HG03558 (cell line): ENCODE data around the gene KLHL6.
"Not testable (repeated sequence)": the region's sequence is repeated elsewhere in the genome, so short reads cannot be mapped to it uniquely, and the experiment has no call there.

Source experiments
- ATAC-seq: cut with Tn5 transposase; IDR thresholded peaks from one replicate; pipeline ENCODE4 v1.9.1; 2021; ENCODE audit warnings: moderate number of reproducible peaks; ENCODE audit not compliant: unreplicated experiment; ENCODE audit errors: extremely low read depth

Gene KLHL6

DNA sequence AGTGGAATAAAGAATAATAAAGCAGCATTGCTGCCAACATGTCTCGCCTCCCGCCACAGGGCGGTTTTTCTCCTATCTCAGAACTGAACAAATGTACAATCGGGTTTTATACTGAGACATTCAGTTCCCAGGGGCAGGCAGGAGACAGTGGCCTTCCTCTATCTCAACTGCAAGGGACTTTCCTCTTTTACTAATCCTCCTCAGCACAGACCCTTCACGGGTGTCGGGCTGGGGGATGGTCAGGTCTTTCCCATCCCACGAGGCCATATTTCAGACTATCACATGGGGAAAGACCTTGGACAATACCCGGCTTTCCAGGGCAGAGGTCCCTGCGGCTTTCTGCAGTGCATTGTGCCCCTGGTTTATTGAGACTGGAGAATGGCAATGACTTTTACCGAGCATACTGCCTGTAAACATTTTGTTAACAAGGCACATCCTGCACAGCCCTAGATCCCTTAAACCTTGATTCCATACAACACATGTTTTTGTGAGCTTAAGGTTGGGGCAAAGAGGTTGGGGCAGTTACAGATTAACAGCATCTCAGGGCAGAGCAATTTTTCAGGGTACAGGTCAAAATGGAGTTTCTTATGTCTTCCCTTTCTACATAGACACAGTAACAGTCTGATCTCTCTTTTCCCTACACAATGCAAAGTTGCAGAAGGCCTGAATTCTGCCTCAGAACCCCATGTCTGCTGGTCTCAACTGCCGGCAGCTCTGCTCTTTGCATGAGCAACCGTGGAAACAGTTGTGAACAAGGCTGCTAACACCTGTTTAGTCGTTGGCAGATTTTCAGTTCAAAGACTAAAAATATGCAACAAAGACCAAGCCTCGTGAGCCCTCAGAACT, 44.0 kb downstream of the KLHL6 start:
- ATAC-seq, result not testable (repeated sequence)

DNA sequence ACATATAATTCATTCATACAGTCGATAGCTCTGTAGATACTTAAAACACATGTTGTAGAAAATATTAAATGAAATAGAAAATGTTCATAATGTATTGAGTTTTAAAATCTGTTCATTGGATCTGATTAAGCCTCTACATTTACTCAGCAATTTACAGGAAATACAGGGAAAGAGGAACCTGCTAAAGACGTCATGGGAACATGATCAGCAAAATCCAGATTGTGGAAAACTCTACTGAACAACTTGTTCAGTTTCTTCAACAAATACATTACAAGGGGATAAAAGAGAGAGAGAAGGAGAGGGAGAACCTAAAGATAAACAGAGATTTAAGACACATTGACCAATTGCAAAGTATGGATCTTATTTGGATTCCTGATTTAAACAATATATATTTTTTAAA, 46.7 kb downstream of the KLHL6 start:
- ATAC-seq, result no peak

DNA sequence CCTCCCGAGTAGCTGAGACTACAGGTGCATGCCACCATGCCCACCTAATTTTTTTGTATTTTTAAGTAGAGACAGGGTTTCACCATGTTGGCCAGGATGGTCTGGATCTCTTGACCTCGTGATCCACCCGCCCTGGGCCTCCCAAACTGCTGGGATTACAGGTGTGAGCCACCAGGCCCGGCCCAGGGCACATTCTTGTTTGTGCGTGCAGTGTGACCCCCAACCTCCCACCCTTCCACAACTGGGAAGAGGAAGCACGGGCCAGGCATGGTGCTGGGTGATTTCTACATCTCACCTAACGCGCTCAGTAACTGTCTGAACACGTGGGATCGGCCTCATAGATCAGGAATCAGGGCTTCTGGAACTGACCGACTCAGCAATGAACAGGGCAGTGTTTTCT, 48.0 kb downstream of the KLHL6 start:
- no peak for ATAC-seq

DNA sequence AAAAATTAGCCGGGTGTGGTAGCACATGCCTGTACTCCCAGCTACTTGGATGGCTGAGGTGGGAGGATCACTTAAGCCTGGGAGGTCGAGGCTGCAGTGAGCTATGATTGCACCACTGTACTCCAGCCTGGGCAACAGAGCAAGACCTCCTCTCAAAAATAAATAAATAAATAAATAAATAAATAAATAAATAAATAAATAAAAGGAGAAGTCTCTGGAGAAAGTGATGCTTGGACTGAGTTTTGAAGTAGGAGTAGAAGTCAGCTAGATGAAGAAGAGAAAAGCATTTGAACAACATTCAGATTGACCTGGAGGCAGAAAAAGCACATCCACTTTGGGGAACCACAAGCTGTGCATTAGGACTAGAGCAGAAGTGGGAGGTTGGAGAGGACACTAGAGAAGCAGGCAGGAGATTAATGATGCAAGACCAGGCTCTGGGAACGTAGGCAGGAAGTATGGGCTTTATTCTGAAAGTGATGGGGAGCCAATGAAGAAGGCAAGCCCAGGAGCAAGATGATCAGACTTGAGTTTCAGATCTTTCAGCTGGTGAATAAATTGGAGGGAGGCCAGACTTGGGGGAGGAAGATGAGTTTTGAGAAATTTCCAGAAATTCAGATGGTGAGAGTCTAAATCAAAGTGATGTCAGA, 48.7 kb downstream of the KLHL6 start:
- ATAC-seq, result no peak

DNA sequence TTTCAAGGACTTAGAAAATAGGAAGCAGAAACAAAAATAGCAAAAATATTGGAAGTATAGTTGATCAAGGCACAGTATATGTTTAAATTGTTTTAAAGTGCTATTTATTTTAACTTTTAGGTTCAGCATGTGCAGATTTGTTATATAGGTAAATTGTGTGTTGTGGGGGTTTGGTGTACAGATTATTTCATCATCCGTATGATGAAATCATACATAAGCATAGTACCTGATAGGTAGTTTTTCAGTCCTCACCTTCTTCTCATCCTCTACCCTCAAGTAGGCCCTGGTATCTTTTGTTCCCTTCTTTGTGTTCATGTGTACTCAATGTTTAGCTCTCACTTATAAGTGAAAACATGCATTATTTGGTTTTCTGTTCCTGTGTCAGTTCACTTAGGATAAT, 50.9 kb downstream of the KLHL6 start:
- ATAC-seq, result no peak

DNA sequence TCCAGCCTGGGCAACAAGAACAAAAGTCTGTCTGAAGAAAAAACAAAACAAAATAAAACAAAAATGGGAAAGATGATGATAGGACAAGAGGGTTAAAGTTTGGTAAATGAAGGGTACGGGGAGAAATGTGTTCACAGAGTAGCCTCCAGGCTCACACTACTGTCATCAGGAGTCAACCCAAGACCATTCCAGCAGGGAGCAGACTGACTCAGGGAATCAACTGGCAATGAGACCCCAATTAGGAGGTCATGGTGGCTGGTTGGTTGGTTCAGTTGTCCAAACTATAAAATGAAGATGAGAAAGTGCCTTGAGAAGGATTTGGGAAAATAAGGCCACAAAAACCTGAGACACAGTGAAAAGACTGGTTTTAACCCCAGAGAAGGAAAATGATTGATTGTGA, 51.8 kb downstream of the KLHL6 start:
- ATAC-seq, result no peak

DNA sequence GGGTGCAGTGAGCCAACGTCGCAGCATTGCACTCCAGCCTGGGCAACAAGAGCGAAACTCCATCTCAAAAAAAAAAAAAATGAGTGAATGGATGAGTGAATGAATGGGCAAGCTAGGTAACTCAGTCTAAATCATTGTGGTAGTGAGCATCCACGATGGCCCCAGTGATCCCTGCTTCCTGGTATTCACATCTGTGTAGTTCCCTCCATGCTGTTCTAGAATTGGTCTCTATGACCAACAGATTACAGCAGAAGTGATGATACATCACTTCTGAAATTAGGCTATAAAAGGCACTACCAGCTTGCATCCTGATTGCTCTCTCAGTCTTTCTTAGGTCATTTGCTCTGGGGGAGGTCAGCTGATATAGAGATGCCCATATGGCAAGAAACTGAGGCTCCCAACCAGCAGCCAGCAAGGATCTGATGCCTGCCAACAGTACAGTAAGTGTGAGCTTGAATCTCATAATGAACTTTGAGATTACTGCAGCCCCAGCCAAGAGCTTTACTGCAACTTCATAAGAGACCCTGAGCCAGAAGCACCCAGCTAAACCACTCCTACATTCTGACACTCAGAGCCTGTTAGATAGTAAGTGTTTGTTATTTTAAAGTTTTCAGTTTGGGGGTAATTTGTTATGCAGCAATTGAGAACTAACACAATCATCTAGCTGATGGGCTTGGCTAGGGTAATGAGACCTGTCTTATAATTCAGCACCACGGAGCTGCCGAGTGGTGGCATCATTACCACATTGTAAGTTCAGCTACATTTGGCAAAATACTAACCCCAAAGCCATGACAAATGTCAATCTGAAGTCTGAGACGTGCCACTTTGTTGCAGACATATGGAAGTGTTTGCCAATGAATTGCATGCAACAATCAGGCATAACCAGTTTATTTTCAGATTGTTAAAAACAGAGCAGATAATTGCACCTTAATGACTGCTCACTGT, 53.0 kb downstream of the KLHL6 start:
- no peak for ATAC-seq

DNA sequence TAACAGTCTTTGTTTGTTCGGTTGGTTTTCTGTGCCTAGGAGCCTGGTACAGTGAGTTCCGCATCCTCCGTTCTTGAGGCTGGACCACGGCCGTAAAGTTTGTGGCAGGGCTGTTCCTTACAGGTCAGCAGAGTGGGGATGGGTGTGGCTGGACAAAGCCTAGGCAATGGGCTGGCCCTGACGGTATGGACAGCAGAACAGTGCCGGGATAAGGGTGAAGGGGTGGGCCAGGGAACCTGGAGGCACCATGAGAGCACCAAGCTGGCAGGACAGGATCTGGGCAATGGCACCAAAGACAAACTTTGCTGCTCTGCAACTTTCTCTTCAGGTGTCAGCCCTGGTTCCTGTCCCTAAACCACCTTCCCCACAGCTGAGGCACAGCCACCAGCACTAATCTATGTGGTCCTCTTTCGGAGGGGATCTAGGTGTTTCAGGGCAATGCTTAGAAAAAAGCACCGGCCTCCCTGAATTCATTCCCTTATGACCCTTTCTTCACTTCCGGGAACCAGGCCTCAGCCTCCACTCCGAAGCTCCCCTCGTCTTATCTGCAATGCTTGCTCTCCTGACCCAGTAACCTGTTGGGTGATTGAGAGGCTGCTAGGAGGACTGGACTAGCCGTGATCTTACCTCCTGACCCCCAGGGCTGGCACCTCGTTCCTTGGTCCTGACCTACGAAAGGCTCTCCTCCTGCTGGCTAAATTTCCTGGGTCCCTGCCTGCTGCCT, 54.4 kb downstream of the KLHL6 start:
- ATAC-seq, result no peak

DNA sequence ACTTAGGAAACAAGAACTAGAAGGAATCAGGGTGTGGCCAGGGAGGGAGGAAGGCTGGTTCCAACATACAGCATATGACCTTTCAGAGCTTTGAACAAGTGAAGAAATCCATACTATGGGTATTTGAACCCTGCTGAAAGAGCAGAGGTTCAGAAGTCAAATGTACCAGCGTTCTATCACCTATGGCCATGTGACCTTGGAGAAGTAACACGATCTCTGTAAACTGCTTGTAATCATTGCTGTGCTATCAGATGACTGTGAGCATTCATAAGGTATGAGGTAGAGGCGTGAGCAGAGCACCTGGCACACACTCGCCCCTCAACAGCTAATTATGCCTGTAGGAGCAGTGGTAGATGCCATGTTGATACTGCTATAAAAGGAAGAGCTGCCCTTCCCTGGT, 55.2 kb downstream of the KLHL6 start:
- no peak for ATAC-seq

DNA sequence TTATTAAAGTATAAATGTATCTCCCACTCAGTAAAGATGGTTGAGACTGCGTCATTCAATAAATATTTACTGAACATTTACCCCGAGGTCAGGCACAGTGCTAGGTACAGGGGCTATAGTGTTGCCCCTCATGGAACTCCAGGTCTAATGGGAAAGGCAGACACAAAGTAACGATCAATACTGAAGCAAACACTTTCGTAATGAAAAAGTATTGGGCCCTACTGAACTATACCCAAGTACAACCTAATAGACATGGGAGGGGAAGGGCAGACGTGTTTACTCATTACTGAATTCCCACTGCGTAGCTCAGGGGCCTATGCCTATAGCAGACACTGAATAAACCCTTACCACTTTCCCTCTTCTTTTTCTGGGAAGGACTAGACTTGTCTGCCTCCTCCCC, 56.9 kb downstream of the KLHL6 start:
- no peak for ATAC-seq

DNA sequence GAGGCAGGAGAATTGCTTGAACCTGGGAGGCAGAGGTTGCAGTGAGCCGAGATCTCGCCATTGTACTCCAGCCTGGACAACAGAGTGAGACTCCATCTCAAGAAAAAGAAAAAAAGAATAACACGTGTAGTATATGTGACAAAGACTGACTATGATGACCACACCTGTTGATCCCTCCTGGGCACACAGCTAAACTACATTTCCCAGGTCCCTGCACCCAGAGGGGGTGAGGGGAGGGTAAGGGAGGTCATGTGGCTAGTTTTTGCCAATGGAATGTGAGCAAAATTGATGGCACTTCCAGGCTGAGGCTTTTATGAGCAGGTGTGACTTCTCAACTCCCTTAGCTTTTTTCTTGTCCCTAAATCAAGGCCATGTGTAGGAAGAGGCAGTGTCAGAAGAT, 58.2 kb downstream of the KLHL6 start:
- no peak for ATAC-seq

DNA sequence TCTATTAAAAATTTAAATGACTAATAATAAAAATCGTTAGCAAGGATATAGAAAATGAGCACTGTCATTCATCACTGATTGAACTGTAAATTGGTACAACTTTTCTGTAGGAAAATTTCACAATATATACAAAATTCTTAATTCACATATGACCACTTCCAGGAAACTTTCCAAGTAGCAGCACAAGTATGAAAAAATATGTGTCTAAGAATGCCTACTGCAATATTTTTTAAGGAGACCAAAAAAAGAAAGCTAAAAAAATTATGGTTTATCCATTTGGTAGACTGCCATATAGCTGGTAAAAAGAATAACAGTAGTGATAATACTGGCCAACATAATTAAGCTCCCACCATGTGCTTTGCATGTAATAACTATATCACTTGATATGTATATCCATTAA, 59.2 kb downstream of the KLHL6 start:
- no peak for ATAC-seq

DNA sequence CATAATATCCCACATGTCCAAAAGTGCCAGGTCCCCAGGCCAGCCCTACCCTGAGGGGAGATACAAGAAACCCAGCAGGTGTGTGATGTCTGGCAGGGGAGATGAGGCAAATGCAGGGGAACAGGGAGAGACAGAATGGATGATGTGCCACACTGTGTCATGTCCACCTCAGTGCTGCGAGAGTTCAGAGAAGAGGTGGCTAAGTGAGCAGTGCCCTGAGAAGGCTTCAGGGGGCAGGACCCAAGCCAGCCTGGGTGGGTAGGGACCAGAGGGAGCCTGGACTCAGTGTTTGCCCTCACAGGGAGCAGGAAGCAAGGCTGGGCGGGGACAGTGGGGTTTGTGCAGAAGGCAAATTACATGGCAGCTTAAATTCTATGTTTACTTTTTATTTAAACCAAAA, 61.2 kb downstream of the KLHL6 start:
- ATAC-seq, result no peak

DNA sequence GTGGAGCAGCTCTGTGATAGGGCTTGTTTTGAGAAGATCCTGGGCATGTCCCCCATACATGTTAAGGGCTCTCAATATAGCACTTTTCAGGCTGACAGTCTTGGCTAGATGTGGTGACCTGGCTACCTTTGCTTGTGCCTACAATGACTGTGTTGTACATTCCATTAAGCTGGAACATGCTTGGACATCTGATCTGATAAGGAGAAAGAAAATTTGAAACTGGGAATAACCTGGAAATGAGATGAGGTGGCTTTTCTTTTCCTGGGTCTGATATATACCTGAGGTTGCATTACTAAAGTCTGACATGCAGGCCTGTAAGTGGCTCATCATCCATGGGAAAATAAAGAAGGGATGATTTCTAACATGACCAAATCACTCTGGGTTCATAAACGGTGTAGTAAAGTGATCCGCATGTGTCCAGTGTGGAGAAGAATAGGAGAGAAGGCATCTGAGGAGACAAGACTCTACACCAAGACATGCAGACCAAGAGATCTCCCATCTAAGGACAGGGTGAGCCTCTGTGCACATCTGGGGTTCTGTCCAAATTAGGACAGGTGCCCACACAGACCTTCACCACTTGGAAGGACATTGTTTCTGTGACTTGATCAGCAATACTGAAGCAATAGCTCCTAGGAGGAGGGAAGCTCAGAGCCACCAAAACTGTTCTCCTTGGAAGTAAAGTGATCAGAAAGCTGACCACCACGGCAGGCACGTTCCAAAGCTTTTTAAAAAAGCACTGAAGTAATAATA, 62.0 kb downstream of the KLHL6 start:
- ATAC-seq, result no peak

DNA sequence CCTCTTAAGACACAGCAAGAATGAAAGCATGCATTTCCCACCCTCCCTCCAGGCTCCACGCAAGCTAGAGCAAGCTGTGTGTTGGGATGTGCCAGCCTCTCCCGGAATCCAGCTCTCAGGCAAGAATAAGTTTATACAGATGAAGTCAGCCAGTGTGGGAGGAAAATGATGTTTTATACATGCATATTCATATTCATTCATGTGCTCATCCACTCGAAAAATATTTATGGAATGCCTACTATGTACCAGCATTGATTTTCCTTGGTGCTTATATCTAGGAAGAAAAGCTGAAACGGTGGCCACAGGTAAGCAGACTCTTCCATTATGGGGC, 62.7 kb downstream of the KLHL6 start:
- ATAC-seq, result no peak

DNA sequence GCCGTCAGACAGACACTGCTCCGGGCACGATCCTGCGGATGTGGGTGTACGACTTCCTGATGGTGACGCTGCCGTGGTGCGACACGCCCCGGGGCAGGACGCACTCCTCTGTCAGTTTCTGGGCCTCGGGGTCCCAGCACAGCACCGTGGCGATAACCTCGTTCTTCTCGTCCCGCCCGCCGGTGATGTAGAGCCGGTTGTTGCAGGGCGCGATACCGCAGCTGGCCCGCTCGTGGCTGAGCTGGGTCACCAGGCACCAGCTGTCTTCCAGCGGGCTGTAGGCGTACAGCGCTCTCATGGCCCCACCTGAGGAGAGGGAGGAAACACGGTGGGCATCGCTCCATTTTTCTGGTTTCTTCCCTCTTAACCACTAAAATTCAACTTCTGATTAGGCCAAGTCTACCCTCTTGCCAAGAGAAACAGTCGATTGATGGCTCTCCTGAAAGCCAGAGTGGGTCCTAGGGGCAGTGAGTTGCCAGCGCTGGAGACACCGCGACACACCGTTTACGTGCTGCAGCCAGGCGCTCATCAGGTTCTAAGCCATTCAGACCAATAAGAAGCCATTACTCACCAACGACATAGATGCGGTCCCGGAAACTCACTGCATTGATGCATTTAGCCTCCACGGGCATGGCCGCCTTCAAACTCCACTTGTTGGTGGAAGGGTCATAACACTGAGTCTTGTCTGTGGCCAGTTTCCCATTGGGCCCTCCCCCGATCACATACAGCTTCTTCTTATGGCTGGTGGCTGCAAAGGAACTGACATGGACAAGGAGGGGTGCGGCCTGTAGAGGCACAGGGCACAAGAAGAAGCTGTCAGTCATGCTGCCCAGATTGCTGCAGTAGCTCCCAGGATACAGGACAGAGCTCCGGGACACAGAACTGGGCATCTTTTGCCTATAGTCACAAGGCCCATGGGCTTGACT, 63.3 kb downstream of the KLHL6 start:
- no peak for ATAC-seq

DNA sequence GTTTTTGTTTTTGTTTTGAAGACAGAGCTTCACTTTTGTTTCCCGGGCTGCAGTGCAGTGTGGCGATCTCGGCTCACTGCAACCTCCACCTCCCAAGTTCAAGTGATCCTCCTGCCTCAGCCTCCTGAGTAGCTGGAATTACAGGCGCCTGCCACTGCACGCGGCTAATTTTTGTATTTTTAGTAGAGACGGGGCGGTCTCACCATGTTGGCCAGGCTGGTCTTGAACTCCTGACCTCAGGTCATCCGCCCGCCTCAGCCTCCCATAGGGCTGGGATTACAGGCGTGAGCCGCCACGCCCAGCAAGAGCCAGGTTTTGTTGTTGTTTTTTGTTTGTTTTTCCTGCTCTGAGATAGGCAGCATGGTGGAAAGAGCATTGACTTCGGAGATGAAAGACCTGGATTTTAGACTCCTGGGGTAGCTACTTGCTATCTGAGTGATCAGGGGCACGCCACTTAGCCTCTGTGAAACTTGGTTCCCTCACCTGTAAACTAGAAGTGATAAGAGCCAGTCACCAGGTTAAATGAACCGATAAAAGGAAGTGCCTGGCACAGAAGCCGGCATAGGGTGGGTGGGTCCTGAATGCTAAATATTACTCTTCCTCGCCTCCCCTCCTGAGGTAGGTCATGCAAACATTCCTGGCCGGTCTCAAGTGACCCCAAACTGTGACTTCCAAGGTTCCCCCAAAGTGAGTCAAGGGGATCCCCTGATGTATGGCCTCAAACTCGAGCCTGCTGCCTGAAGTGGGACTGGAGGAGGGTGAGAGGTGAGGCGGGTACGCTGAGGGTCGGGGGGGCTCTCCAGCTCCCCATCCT, 64.2 kb downstream of the KLHL6 start:
- no peak for ATAC-seq

DNA sequence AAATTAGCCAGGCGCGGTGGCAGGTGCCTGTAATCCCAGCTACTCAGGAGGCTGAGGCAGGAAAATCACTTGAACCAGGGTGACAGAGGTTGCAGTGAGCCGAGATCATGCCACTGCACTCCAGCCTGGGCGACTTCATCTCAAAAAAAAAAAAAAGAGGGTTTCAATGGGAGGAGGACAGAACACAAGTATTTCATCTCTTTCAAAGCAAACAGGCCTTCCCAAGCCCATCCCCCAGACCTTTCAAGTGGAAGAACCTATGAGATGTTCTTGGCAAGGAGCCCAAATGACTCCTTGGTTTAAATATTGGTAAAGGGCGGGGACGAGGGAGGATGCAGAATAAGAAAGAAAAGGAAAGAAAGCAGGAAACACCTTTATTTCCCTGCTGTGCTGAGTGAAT, 64.9 kb downstream of the KLHL6 start:
- ATAC-seq, result no peak
